ENCODE results near the gene KCNMA1. TPM values are rescaled to one million over a fixed set of nuclear protein-coding genes. Genes with fewer than 3 reads are reported as not detected.
A peak's percentile ranks its signal among the peaks of the same experiment; 100 is the strongest.

The KCNMA1 gene
- total RNA-seq, 1 donor from 2014 or later: 94.3 TPM

DNA sequence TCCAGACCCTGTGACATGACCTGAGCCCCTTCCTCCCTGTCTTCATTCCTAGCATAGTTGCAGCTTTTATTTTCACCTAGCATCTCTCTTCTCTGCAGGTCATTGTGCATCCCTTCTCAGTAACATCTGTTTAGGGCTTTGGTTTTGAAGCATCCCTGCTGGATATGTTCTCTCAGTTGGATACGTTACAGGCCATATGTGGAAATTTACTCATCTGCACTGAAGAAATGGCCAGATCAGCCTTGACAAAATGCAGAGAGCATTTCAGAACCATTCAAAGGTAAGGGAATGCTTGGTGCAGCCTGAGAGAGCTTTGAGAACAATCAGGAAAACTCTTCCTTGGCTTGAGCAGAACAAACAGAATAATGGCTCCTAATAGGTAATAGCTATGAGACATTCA is 647.0 kb downstream of the KCNMA1 start:
- Histone ChIP-seq H3K4me3 (no peak overlapping the region), H3K36me3 (no peaks in the 10 kb centered on the region), H3K9me3 (no peaks in the 10 kb centered on the region), H3K4me1 (peaks cover 22% of the 10 kb centered on the region), H3K27me3 (no peaks in the 10 kb centered on the region), H3K27ac (peak overlapping the region; percentile 20)
- no peak for TF ChIP-seq CTCF (IDR thresholded peaks at IDR 0.05)
- TF ChIP-seq POLR2AphosphoS5 (IDR thresholded peaks at IDR 0.05; ENCODE audit: insufficient read depth in 1 of 2, low read depth in 1 of 2): no peak
- no peak for TF ChIP-seq POLR2A (IDR thresholded peaks at IDR 0.05)
- intact Hi-C loops (cut with DNase I): loop anchor here (10.0 kb wide), 1 partner anchor 436 kb away; no protein-coding TSS in a partner anchor
- no peak for DNase-seq (ENCODE audit: extremely low spot score in 2 of 2)

DNA sequence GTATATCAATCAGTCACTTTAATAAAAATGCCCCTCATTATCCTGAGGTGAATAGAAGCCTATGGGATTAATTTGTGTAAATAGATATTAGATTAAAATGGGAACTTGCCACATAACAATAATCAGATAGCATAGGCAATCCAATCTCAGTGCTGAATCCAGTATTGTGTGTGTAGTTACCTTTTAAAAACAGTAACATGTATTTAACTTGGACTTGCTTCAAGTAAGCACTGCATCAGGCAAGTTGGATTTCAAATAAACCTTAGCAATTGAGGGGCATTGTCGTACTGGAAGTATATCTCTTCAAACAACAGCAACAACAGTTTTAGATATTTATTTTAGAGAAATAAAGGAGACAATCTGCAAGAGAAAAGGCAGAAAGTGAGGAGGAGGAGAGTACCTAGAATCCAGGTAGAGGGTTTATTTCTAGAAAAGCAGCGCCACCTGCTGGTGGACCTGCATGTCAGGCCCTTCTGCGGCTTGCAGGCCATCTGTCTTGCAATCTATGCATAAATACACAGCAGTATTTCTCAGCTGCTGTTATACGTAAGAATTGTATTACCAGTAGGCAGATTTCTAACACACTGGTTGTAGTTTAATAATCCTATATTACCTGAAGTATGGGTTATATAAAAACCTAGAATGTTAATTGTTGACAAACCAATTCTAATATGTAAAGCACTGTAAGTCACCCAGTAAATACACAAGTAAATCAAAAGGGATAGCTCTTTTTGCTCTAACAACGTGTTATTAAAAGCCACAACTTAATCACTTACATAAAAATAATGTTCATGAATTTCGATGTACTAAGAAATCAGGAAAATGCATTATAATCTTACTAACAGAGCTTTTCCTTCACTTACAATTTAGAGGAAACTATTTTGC is 652.8 kb downstream of the KCNMA1 start:
- no peaks in the 10 kb centered on the region for H3K9me3 ChIP-seq
- no peaks in the 10 kb centered on the region for H3K36me3 ChIP-seq
- no peaks in the 10 kb centered on the region for H3K4me1 ChIP-seq
- intact Hi-C loops (cut with DNase I): no loop called here
- TF ChIP-seq CTCF (IDR thresholded peaks at IDR 0.05) (peak; percentile 78 to 92 (median 79)), POLR2AphosphoS5 (IDR thresholded peaks at IDR 0.05; ENCODE audit: insufficient read depth in 1 of 2, low read depth in 1 of 2) (no peak), POLR2A (IDR thresholded peaks at IDR 0.05) (no peak)
- DNase-seq (ENCODE audit: extremely low spot score in 2 of 2): no peak
- no peaks in the 10 kb centered on the region for H3K27me3 ChIP-seq
- H3K27ac ChIP-seq: no peak overlapping the region
- H3K4me3 ChIP-seq: no peak overlapping the region

GRCh38 chr10:76983624-76984023 is 654.0 kb downstream of the KCNMA1 start:
- no peaks in the 10 kb centered on the region for H3K36me3 ChIP-seq
- H3K4me1 ChIP-seq: no peaks in the 10 kb centered on the region
- no peak overlapping the region for H3K27ac ChIP-seq
- no peak overlapping the region for H3K4me3 ChIP-seq
- DNase-seq (ENCODE audit: extremely low spot score in 2 of 2): no peak
- no peaks in the 10 kb centered on the region for H3K9me3 ChIP-seq
- TF ChIP-seq POLR2A (IDR thresholded peaks at IDR 0.05) (no peak), POLR2AphosphoS5 (IDR thresholded peaks at IDR 0.05; ENCODE audit: insufficient read depth in 1 of 2, low read depth in 1 of 2) (no peak), CTCF (IDR thresholded peaks at IDR 0.05) (no peak)
- intact Hi-C loops (cut with DNase I): no loop called here
- H3K27me3 ChIP-seq: no peaks in the 10 kb centered on the region

- H3K27me3 ChIP-seq: no peaks in the 10 kb centered on the region
- intact Hi-C loops (cut with DNase I): no loop called here
- TF ChIP-seq POLR2AphosphoS5 (IDR thresholded peaks at IDR 0.05; ENCODE audit: insufficient read depth in 1 of 2, low read depth in 1 of 2) (no peak), CTCF (IDR thresholded peaks at IDR 0.05) (no peak), POLR2A (IDR thresholded peaks at IDR 0.05) (no peak)
- no peaks in the 10 kb centered on the region for H3K36me3 ChIP-seq
- H3K27ac ChIP-seq: no peak overlapping the region
- DNase-seq (ENCODE audit: extremely low spot score in 2 of 2): no peak
- H3K4me3 ChIP-seq: no peak overlapping the region
- H3K9me3 ChIP-seq: no peaks in the 10 kb centered on the region
- no peaks in the 10 kb centered on the region for H3K4me1 ChIP-seq
Observed at GRCh38 chr10:76982671-76983070, 654.9 kb downstream of the KCNMA1 start.

DNA sequence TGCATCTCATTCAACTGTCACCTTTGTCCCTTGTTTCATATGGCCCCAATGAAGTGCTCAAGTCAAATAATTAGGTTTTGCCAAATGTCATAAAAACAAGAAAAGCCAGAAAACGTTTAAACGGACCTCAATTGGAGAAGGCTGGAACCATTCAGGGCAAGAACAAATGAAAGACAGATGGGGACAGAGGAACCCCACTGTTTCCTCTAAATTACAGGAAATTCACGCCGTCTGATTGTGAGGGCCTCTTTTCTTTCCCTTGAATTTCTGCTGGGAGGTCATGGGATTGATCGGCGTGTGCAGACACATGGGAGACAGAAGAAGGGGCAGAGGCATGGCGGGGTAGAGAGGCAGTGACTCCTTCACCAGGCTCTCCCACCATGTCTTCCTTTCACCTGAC is 656.4 kb downstream of the KCNMA1 start:
- intact Hi-C loops (cut with DNase I): no loop called here
- H3K4me1 ChIP-seq: no peaks in the 10 kb centered on the region
- no peaks in the 10 kb centered on the region for H3K36me3 ChIP-seq
- no peak overlapping the region for H3K4me3 ChIP-seq
- no peak for DNase-seq (ENCODE audit: extremely low spot score in 2 of 2)
- TF ChIP-seq CTCF (IDR thresholded peaks at IDR 0.05) (no peak), POLR2AphosphoS5 (IDR thresholded peaks at IDR 0.05; ENCODE audit: insufficient read depth in 1 of 2, low read depth in 1 of 2) (no peak), POLR2A (IDR thresholded peaks at IDR 0.05) (no peak)
- H3K9me3 ChIP-seq: no peaks in the 10 kb centered on the region
- no peaks in the 10 kb centered on the region for H3K27me3 ChIP-seq
- no peak overlapping the region for H3K27ac ChIP-seq

Data from vagina (tissue), 2 donors.